Breast epithelium (tissue), 4 donors: ENCODE measurements around the gene YPEL4. TPM values are rescaled to one million over a fixed set of nuclear protein-coding genes. Genes with fewer than 3 reads are reported as not detected.

Experiments used
- DNase-seq, 2 donors: peaks; one replicate each; pipeline ENCODE4 v3.0.0-alpha.2; 2019; ENCODE audit warnings: low spot score in 2 of 2
- H3K27ac ChIP-seq, 2 donors: fragments of 200-600 bp; sonication (generic) in 1 of 2; one replicate each; pipeline ENCODE4 v1.5.1; 2016 to 2019; ENCODE audit warnings: mild to moderate bottlenecking in 1 of 2
- H3K27me3 ChIP-seq, 2 donors: fragments of 200-600 bp; sonication (generic) in 1 of 2; one replicate each; pipeline versions ENCODE4 v1.5.1 to v1.6.0; 2017 to 2019; ENCODE audit warnings: control low read depth in 1 of 2, mild to moderate bottlenecking in 1 of 2
- H3K36me3 ChIP-seq: fragments of 200-600 bp; one replicate; pipeline ENCODE4 v1.5.1; 2019
- H3K4me1 ChIP-seq, 2 donors: fragments of 200-600 bp; sonication (generic); one replicate each; pipeline ENCODE4 v1.5.1; 2016 to 2019; ENCODE audit warnings: control low read depth in 1 of 2
- H3K4me3 ChIP-seq, 3 donors: fragments of 200-600 bp; sonication (generic); 1 replicate in 2 of 3; 2 replicates in 1 of 3; pipeline ENCODE4 v1.5.1; 2016 to 2019; ENCODE audit warnings: mild to moderate bottlenecking in 3 of 3, moderate library complexity in 2 of 3
- H3K9me3 ChIP-seq, 2 donors: fragments of 200-600 bp; sonication (generic) in 1 of 2; one replicate each; pipeline ENCODE4 v1.5.1; 2016 to 2019; ENCODE audit warnings: control low read depth in 1 of 2
- CTCF ChIP-seq, 3 donors: fragments of 450-650 bp; IDR thresholded peaks; one replicate each; pipeline ENCODE4 v1.5.1; 2016 to 2017; ENCODE audit warnings: antibody characterized with exemption in 3 of 3, mild to moderate bottlenecking in 3 of 3, moderate library complexity in 3 of 3
- POLR2A ChIP-seq: fragments of 450-650 bp; IDR thresholded peaks from one replicate; pipeline ENCODE4 v1.6.1; 2016; ENCODE audit warnings: antibody characterized with exemption, mild to moderate bottlenecking, moderate library complexity
- POLR2AphosphoS5 ChIP-seq, 3 donors: sonication (generic); formaldehyde crosslinking; IDR thresholded peaks; one replicate each; pipeline ENCODE4 v1.6.1; 2017; ENCODE audit warnings: antibody characterized with exemption in 3 of 3
- intact Hi-C: fragments of 100-400 bp; cut with DNase I; formaldehyde crosslinking; loops from one replicate; pipeline ENCODE4 v1.15.1; 2023; ENCODE audit warnings: low total_unique reads
- total RNA-seq, 3 donors: library from RNA; depleted of rRNA; stranded (reverse); fragments of >200 nt; gene quantifications; one replicate each; pipeline ENCODE4 v1.1.0, GENCODE V29; 2016

YPEL4 gene
- total RNA-seq, 3 donors from 2014 or later, result 1.1 to 2.3 (median 2.0) TPM

DNA sequence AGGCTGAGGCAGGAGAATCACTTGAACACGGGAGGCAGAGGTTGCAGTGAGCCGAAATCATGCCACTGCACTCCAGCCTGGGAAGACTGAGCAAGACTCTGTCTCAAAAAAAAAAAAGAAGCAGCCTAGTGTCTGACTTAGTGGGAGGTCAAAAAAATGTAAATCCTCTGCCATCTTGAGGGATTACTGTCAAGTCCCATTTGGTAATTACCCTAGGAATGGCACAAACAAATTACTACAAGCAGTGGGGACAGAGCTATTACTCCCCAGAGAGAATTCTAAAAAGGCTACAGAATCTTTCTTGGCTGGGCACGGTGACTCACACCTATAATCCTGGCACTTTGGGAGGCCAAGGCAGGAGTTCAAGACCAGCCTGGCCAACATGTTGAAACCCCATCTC is 48.4 kb downstream of the YPEL4 start:
- H3K27ac ChIP-seq, result no peak overlapping the region
- H3K27me3 ChIP-seq, result no peaks in the 10 kb centered on the region
- no peak for DNase-seq
- no peaks in the 10 kb centered on the region for H3K9me3 ChIP-seq
- no peak overlapping the region for H3K4me3 ChIP-seq
- intact Hi-C loops, result loop anchor here (2.0 kb wide), 1 partner anchor 62 kb away; no protein-coding TSS in a partner anchor
- no peak for TF ChIP-seq POLR2AphosphoS5 (IDR thresholded peaks at IDR 0.05)
- no peak for TF ChIP-seq POLR2A
- TF ChIP-seq CTCF (IDR thresholded peaks at IDR 0.05), result no peak
- no peaks in the 10 kb centered on the region for H3K36me3 ChIP-seq
- no peaks in the 10 kb centered on the region for H3K4me1 ChIP-seq

- Histone ChIP-seq H3K4me3 (peak overlapping the region; percentile 68 to 78 (median 70)), H3K27ac (peak overlapping the region; percentile 95 to 100), H3K4me1 (no peaks in the 10 kb centered on the region), H3K36me3 (no peaks in the 10 kb centered on the region), H3K9me3 (no peaks in the 10 kb centered on the region), H3K27me3 (no peaks in the 10 kb centered on the region)
- no peak for DNase-seq
- TF ChIP-seq POLR2A (no peak), CTCF (IDR thresholded peaks at IDR 0.05) (no peak), POLR2AphosphoS5 (IDR thresholded peaks at IDR 0.05) (no peak)
- intact Hi-C loops, result no loop called here
Observed at GRCh38 chr11:57599381-57599780, 50.3 kb downstream of the YPEL4 start.

- no peak for TF ChIP-seq POLR2A
- no peak for TF ChIP-seq CTCF (IDR thresholded peaks at IDR 0.05)
- no peak for TF ChIP-seq POLR2AphosphoS5 (IDR thresholded peaks at IDR 0.05)
- DNase-seq, result no peak
- intact Hi-C loops, result no loop called here
- peak overlapping the region; percentile 68 to 78 (median 70) for H3K4me3 ChIP-seq
- H3K27ac ChIP-seq, result peak overlapping the region; percentile 95 to 100
- no peaks in the 10 kb centered on the region for H3K36me3 ChIP-seq
- no peaks in the 10 kb centered on the region for H3K27me3 ChIP-seq
- H3K9me3 ChIP-seq, result no peaks in the 10 kb centered on the region
- no peaks in the 10 kb centered on the region for H3K4me1 ChIP-seq
Observed at GRCh38 chr11:57598831-57599155, 50.9 kb downstream of the YPEL4 start.

DNA sequence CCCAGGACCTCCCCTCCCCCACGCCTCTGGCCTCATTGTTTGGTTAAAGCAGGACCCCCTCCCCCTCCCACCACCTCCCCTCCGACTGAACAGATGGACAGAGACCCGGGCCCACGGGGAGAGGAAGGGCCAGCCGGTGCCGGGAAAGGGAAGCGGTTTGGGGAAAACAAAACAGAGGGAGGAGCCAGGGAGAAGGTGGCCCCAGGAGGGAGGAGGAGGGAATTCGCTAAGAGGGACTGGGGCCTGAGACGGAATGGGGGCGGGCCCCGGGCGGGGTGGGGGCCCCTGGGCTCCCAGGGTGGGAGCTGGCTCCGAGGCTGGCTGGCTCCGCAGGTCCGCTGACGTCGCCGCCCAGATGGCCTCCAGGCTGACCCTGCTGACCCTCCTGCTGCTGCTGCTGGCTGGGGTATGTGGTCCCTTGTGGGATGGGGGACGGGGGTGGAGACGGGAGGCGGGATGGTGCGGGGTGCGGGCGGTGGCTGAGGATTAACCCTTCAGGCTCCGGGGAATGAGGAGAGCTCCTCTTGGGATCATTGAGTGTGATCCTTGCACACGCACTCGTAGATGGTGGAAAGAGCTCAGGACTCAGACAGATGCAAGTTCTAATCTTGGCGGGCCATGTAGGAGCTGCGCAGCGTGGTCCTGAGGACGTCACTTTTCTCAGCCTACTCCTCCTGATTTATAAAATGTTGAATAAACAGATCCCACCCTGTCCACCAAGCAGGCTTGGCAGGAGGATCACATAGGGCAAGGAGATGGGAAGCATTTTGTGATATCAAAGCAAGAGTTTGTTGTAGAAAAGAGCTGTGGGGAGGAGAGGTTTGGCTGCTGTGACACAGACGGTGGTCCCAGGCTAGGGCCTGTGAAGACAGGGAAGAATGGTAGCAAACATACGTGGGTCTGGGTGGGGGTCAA is 51.5 kb downstream of the YPEL4 start:
- Histone ChIP-seq H3K27ac (peak overlapping the region; percentile 95 to 100), H3K4me1 (no peaks in the 10 kb centered on the region), H3K4me3 (peak overlapping the region; percentile 68 to 78 (median 70)), H3K9me3 (no peaks in the 10 kb centered on the region), H3K27me3 (no peaks in the 10 kb centered on the region), H3K36me3 (no peaks in the 10 kb centered on the region)
- intact Hi-C loops, result no loop called here
- TF ChIP-seq CTCF (IDR thresholded peaks at IDR 0.05) (no peak), POLR2AphosphoS5 (IDR thresholded peaks at IDR 0.05) (peak in 1 of 3 donors; percentile 60)
- DNase-seq, result peak; percentile 72 to 78

DNA sequence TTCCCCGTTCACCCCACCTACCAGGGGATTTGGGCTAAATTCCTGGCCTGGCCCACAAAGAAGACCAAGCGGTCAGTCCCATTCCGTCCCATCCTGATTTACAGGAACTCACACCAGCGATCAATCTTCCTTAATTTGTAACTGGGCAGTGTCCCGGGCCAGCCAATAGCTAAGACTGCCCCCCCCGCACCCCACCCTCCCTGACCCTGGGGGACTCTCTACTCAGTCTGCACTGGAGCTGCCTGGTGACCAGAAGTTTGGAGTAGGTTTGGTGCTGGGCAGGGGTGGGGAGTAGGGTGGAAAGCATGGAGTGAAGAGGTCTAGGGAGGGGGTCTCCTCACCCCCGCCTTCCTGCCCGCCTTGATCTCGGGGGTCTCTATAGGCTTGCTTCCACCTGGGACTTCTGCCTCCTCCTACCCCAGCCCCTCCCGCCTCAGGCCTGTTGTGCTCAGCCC is 52.2 kb downstream of the YPEL4 start, which contains the start of gene SERPING1:
TSS of gene SERPING1 (plus strand) at position 225 of the 455 bp plus-strand sequence. CDS start 586 bp downstream, outside the sequence.
- no peaks in the 10 kb centered on the region for H3K36me3 ChIP-seq
- intact Hi-C loops, result no loop called here
- DNase-seq, result peak; percentile 70 to 72

More for the DNA sequence above, 52.2 kb downstream of the YPEL4 start, which contains the start of gene SERPING1:
- TF ChIP-seq CTCF (IDR thresholded peaks at IDR 0.05) (no peak), POLR2A (peak; percentile 8), POLR2AphosphoS5 (IDR thresholded peaks at IDR 0.05) (peak; percentile 20 to 72 (median 52))
- no peaks in the 10 kb centered on the region for H3K9me3 ChIP-seq
- peak within 1 kb of the TSS; percentile 68 to 78 (median 70) for H3K4me3 ChIP-seq
- no peaks in the 10 kb centered on the region for H3K27me3 ChIP-seq
- H3K27ac ChIP-seq, result peak within 1 kb of the TSS; percentile 95 to 100
- H3K4me1 ChIP-seq, result no peaks in the 10 kb centered on the region
